ENCODE results near the gene ARMH1. TPM values are rescaled to one million over a fixed set of nuclear protein-coding genes. Genes with fewer than 3 reads are reported as not detected.
A peak's percentile ranks its signal among the peaks of the same experiment; 100 is the strongest.

Gene ARMH1
- not detected in 2 replicates for total RNA-seq (2014; rRNA removed; shearing (Covaris generic); ENCODE audit: low replicate concordance)

GRCh38 chr1:44674113-44675000 is at the start of gene ARMH1, which contains the start of gene TMEM53:
Gene ARMH1 (plus strand): TSS chr1:44674714. CDS start chr1:44689698, 14,984 bp downstream.
Gene TMEM53 (minus strand): TSS chr1:44674481. CDS start chr1:44674391, 90 bp downstream.
- peak; percentile 99 for DNase-seq (ENCODE audit: low read depth)
- in situ Hi-C loops (cut with HindIII; ENCODE audit: low pct_unique_long_range_greater_than_20kb, low sequenced_read_pairs), result no loop called here

DNA sequence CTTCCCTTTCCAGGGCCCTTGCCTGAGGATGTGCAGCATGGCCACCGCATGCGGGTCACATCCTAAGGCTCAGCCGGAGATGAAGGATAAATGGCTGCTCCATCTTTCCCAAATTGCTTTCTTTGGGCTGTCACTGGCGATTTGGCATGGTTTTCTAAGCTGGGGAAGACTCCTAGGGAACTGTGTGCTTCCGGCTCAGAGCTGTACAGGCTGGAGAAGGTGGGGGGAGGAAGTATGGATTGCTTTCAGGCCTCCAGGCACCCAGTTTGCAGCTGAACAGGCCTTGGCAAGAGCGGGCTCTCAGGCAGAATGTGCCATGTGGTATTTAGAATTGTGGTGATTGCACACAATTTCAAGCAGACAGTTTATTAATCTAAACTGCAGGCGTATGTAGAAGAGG is 49.2 kb upstream of the ARMH1 start:
- in situ Hi-C loops (cut with HindIII; ENCODE audit: low pct_unique_long_range_greater_than_20kb, low sequenced_read_pairs), result no loop called here
- DNase-seq (ENCODE audit: low read depth), result no peak

DNA sequence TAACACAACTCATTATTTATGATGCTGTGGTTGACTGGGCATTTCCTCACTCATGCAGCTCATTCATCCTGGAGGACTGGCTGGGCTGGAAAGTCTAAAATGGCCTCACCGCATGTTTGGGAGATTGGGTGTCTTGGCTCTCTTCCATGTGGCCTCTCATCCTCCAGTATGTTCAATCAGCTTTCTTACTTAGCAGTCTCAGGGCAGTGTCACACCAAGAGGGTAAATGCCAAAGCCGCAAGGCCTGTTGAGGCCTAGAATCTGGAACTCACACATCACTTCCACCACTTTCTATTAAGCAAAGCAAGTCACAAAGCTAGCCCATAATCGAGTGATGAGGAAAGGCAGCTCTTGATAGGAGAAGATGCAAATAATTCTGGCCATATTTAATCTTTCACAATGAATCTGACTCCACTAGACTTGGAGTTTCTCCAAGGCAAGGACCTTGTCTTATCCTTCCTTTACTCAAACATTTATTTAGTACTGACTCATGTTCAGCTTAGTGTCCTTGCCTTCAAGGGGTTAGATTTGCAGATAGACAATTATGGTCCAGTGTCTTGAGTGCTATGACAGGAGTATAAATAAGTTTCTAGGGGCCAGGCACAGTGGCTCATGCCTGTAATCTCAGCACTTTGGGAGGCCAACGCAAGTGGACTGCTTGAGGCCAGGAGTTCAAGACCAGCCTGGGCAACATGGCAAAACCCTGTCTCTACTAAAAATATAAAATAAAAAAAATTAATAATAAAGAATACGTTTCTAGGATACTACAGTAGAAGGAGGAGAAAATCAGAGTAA is 45.4 kb upstream of the ARMH1 start:
- DNase-seq (ENCODE audit: low read depth), result peak; percentile 78
- in situ Hi-C loops (cut with HindIII; ENCODE audit: low pct_unique_long_range_greater_than_20kb, low sequenced_read_pairs), result no loop called here

DNA sequence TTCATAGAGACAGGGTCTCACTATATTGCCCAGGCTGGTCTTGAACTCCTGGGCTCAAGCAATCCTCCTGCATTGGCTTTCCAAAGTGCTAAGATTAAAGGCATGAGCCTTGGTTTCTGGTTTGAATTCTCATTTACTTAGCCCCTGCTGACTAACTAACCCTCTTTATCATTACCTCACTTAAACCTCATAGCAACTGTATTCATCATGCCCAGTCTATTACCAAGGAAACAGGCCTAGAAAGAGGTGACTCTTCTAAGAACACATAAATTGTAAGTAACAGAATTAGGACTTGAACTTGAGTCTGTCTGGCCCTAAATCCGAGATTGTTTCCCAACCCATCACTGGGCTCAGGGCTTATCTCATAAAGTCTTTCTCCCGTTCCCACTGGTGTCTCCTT is 44.4 kb upstream of the ARMH1 start:
- in situ Hi-C loops (cut with HindIII; ENCODE audit: low pct_unique_long_range_greater_than_20kb, low sequenced_read_pairs), result no loop called here
- no peak for DNase-seq (ENCODE audit: low read depth)

- no peak for DNase-seq (ENCODE audit: low read depth)
- in situ Hi-C loops (cut with HindIII; ENCODE audit: low pct_unique_long_range_greater_than_20kb, low sequenced_read_pairs), result no loop called here
Observed at GRCh38 chr1:44631333-44631646, 43.2 kb upstream of the ARMH1 start.

DNA sequence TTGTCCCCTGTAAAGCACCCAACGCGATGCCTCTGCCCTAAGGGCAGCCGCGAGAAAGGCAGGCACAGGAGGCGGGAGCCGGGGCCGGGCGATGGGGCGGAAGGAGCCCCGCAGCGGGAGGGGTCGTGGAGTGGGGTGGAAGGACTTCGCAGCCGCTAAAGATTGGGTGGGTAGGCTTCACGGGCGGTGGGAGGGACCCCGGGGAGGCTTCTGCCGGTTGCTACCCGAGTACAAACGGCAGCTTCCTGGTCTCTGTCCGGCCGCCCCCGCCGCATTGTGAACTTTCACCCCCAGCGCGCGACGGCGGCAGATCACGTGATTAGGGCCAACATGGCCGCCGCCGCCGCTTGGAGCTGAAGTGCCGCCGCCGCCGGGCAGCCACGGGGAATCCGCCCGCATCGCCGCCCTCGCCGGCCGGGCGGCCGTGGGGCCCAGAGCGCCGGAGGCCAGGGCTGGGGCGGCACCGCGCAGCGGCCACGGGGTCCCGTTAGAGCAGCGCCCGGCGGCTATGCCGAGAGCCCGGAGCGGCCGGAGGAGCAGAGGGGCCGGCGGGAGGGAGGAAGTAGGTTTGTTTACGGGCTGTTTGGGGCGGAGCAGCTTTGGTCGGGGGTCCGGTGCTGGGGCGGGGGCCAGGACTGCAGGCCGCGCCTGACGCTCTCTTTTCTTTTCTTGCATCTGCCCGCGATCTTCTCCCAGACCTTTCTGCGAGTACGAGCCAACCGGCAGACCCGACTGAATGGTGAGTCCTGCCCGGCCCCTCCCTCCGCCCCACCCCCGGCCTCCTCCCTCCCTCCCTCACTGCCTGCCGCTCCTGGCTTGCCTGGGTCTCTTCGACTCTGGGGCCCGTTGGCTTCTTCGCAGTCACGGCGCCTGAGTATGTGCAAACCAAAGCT is 42.6 kb upstream of the ARMH1 start:
- in situ Hi-C loops (cut with HindIII; ENCODE audit: low pct_unique_long_range_greater_than_20kb, low sequenced_read_pairs), result no loop called here
- DNase-seq (ENCODE audit: low read depth), result peak; percentile 72

DNA sequence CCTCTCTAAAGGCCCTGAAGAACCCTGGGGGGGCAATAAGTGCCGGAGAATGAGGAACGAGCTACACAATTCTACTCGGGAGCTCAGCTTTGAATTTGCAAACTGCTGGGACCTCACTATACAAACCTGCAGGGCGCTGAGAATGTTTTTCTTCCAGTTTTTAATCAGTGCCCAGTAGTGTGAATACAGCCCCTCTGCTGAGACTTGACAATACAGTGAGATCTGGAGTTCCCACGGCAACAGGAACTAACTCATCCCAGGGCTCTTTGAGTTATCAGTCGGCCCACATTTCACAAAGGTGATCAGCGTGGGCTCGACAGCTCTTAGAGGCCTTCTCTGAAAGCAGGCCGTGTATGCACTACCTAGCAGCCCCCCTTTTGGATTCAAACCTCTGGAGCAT is 41.9 kb upstream of the ARMH1 start:
- in situ Hi-C loops (cut with HindIII; ENCODE audit: low pct_unique_long_range_greater_than_20kb, low sequenced_read_pairs), result no loop called here
- peak; percentile 27 for DNase-seq (ENCODE audit: low read depth)

GRCh38 chr1:44634606-44635189 is 39.8 kb upstream of the ARMH1 start:
- DNase-seq (ENCODE audit: low read depth), result no peak
- in situ Hi-C loops (cut with HindIII; ENCODE audit: low pct_unique_long_range_greater_than_20kb, low sequenced_read_pairs), result no loop called here

DNA sequence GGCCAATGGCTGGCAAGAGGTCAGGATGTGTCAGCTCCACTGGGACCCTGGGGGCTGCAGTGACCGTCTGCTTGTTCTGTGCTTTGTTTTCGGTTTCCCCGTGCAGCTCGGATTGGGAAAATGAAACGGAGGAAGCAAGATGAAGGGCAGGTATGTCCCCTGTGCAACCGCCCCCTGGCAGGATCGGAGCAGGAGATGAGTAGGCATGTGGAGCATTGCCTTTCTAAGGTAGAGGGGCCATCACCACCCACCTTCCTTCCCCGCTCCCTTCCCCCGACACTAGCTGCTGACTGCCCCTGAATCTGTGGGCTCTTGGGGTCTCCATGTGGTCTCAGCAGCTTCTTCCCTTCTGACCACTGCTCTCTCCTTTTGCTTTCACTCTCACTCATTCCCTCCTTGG is 39.1 kb upstream of the ARMH1 start:
- in situ Hi-C loops (cut with HindIII; ENCODE audit: low pct_unique_long_range_greater_than_20kb, low sequenced_read_pairs), result no loop called here
- DNase-seq (ENCODE audit: low read depth), result no peak

DNA sequence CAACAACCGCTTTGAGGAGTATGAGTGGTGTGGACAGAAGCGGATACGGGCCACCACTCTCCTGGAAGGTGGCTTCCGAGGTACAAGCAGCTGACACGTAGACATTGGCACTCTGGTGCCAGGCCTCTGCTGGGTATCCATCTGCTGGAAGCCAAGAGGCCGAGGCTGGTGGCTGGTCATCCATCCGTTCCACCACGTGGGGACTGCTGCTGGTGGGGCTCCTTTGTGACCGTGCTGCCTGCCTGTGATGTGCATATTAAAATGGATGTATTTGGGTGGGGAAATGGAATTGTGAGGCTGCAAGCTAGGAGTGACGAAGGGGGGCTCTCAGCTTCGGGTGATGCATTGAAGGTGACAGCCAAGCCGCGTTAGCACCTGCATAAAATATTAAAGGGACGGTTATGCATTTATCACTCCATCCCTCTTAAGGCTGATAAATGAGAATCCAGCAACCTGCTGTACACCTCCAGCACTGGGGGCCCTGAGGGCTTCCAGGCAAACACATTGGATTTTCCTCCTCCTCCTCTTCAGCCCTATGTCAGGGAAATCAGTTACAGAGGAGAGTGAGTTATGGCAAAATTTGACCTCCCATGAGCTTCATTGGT is 38.3 kb upstream of the ARMH1 start:
- in situ Hi-C loops (cut with HindIII; ENCODE audit: low pct_unique_long_range_greater_than_20kb, low sequenced_read_pairs), result no loop called here
- DNase-seq (ENCODE audit: low read depth), result no peak

DNA sequence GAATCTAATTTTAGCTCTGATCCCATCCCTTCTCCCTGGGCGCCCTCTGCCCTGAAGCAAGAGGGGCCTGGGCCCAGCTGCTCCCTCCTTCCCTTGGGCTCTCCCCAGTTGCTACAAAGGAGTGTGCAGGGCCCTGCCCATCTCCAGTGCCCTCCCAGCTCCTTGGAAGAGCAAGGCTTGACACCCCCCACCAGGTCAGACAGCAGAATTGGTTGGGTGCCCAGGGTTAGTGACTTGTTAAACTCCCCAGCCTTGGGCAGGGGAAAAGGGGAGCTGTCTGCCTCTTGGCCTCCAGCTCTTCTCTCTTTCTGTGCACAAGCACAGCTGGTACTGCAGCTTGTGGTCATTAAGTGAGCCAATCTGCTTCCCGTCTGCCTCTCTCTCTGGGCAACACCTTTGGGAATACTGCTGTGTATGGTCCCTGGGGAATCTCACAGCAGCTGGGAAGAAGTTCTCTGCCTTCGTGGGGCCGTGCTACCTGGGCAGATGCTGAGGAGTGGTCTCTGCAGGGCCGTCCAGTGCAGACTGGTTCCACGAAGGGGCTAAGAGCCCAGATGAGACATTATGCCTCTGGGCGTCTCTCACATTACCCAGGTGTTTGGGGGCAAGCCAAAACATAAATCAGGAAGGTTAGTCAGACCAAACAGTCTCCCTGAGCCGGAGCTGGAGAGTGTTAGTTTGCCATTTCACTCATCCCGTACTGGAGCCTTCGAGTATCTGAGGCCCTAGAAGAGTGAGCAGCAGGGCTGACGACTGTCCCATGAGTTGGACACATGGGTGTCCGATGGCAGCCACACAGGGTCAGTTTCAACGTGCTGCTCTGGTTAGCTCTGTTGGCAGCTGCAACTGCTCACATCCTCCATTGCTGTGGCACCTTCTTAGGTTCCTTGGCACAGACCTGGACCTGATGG is 37.6 kb upstream of the ARMH1 start:
- in situ Hi-C loops (cut with HindIII; ENCODE audit: low pct_unique_long_range_greater_than_20kb, low sequenced_read_pairs), result no loop called here
- DNase-seq (ENCODE audit: low read depth), result no peak

GRCh38 chr1:44637702-44638411 is 36.7 kb upstream of the ARMH1 start:
- no peak for DNase-seq (ENCODE audit: low read depth)
- in situ Hi-C loops (cut with HindIII; ENCODE audit: low pct_unique_long_range_greater_than_20kb, low sequenced_read_pairs), result no loop called here

- DNase-seq (ENCODE audit: low read depth), result no peak
- in situ Hi-C loops (cut with HindIII; ENCODE audit: low pct_unique_long_range_greater_than_20kb, low sequenced_read_pairs), result no loop called here
Observed at GRCh38 chr1:44640200-44640853, 34.2 kb upstream of the ARMH1 start.

DNA sequence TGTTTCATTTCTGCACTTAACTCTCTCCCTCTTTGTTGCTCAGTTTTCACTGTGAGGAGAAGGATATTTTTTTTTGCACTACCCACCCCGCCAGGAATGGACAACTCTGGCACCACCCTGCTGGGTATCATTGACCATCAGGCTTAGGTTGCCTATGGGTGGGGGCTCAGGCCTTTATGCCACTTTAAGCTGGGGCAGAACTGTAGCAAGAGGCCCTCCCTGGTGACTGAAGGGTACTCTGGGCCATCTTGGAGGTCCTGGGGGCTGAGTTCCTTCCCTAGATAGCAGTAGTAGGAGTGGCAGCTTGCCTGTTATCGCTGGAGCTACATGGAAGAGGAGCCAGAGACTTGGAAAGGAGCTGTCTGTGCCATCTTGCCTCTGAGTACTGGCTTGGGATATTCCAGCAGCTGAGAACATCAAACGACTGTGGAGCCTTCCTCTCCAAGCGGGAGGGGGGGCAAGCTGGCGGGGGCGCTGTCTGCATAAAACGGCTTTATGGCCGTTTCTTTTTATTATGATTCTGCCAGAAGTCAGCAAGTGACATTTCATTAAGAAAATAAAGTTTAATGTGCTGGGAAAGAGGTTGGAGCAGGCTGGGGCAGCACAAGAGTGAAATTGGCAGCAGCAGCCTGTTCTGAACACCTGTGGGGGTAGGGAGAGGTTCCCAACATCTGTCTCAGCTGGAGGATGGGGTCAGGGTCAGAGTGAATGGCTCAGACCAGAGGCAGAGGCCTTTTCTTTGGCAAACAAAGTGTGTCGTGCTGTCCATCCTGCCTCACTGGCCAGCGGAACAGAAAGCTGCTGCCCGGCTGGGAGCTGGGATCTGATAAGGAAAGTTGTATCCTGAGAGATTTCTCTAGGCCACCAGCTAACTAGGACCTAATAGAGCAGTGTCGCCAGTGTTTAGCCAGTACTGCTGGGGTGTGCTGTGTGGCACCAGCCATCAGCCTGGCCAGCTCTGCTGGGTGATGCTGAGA is 33.1 kb upstream of the ARMH1 start:
- in situ Hi-C loops (cut with HindIII; ENCODE audit: low pct_unique_long_range_greater_than_20kb, low sequenced_read_pairs), result no loop called here
- no peak for DNase-seq (ENCODE audit: low read depth)

GRCh38 chr1:44642255-44642654 is 32.3 kb upstream of the ARMH1 start:
- in situ Hi-C loops (cut with HindIII; ENCODE audit: low pct_unique_long_range_greater_than_20kb, low sequenced_read_pairs), result no loop called here
- no peak for DNase-seq (ENCODE audit: low read depth)
